ENCODE data around the gene HTR3D. TPM values are rescaled to one million over a fixed set of nuclear protein-coding genes. Genes with fewer than 3 reads are reported as not detected.

The HTR3D gene
- total RNA-seq, 1 experiment from 2014 or later, result not detected

DNA sequence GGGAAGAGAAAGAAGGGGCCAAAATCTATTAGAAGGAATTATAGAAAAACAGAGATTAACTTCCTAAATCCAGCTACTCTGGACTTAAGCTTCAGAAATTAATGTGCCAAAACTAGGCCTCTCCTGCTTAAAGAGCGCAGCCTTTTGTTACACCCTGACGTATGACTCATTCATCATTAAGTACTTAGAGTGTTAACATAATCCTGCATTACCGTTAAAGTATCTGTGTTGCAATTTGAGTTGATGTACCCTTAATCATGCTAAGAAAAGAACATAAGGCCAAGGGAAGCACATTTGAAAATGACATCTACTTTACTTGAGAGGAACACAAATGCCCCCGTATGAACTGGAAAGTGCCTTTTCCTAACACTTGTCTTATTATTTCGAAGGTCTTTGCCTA, 7.9 kb downstream of the HTR3D start:
- Histone ChIP-seq H3K36me3 (ENCODE audit: insufficient read depth, low read length, poor library complexity, severe bottlenecking) (no peaks in the 10 kb centered on the region), H3K4me3 (ENCODE audit: low read depth, low read length, poor library complexity, severe bottlenecking) (no peak overlapping the region), H3K27me3 (replicated peaks; ENCODE audit: insufficient read depth, low read depth, low read length, poor library complexity) (peaks cover 29% of the 10 kb centered on the region), H3K4me1 (ENCODE audit: insufficient read depth, low read length, poor library complexity, severe bottlenecking) (peaks cover 18% of the 10 kb centered on the region), H3K27ac (ENCODE audit: low read depth, low read length, poor library complexity, severe bottlenecking) (no peak overlapping the region), H3K9me3 (ENCODE audit: low read depth, low read length, poor library complexity, severe bottlenecking) (no peaks in the 10 kb centered on the region)
- ChIA-PET POLR2A (ENCODE audit: low non-redundant PET) (no interaction called here), CTCF (no interaction called here)
- intact Hi-C loops (cut with micrococcal nuclease; ENCODE audit: unreplicated experiment), result no loop called here
- no TSS peak for BruUV-seq (replicated peaks)
- DNase-seq (ENCODE audit: low spot score), result peak; percentile 94
- TF ChIP-seq CTCF (conservative IDR thresholded peaks at IDR 0.05; ENCODE audit: low read depth, low read length) (no peak), EZH2 (IDR thresholded peaks at IDR 0.05; ENCODE audit: borderline replicate concordance, low read depth, low read length, poor library complexity, severe bottlenecking) (no peak)

- Histone ChIP-seq H3K4me1 (ENCODE audit: insufficient read depth, low read length, poor library complexity, severe bottlenecking) (peaks cover 18% of the 10 kb centered on the region), H3K36me3 (ENCODE audit: insufficient read depth, low read length, poor library complexity, severe bottlenecking) (no peaks in the 10 kb centered on the region), H3K27ac (ENCODE audit: low read depth, low read length, poor library complexity, severe bottlenecking) (no peak overlapping the region), H3K4me3 (ENCODE audit: low read depth, low read length, poor library complexity, severe bottlenecking) (no peak overlapping the region), H3K27me3 (replicated peaks; ENCODE audit: insufficient read depth, low read depth, low read length, poor library complexity) (peaks cover 24% of the 10 kb centered on the region), H3K9me3 (ENCODE audit: low read depth, low read length, poor library complexity, severe bottlenecking) (no peaks in the 10 kb centered on the region)
- intact Hi-C loops (cut with micrococcal nuclease; ENCODE audit: unreplicated experiment), result no loop called here
- ChIA-PET CTCF (no interaction called here), POLR2A (ENCODE audit: low non-redundant PET) (no interaction called here)
- DNase-seq (ENCODE audit: low spot score), result peak; percentile 19
- TF ChIP-seq EZH2 (IDR thresholded peaks at IDR 0.05; ENCODE audit: borderline replicate concordance, low read depth, low read length, poor library complexity, severe bottlenecking) (no peak), CTCF (conservative IDR thresholded peaks at IDR 0.05; ENCODE audit: low read depth, low read length) (no peak)
- no TSS peak for BruUV-seq (replicated peaks)
Measured at GRCh38 chr3:184040010-184040409, 8.5 kb downstream of the HTR3D start.

DNA sequence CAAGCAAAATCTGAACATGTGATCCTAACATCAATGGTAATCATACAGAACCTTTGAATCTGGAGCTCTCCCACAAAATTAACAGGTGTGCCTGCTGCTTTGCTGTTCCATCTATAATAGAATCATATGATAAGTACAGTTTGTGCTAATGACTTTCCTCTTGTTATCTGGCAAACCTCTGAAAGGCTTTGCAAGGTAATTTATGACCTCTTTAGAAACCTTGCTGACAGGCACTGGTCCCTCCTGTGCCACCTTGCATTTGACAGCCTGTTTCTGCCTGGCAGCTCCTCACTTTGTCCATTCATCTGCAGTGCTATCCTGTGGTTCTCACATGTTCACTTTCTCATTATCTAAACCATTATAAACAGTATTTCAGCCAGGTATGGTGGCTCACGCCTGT, 11.1 kb downstream of the HTR3D start:
- no peak for TF ChIP-seq CTCF (conservative IDR thresholded peaks at IDR 0.05; ENCODE audit: low read depth, low read length)
- TF ChIP-seq EZH2 (IDR thresholded peaks at IDR 0.05; ENCODE audit: borderline replicate concordance, low read depth, low read length, poor library complexity, severe bottlenecking), result no peak
- DNase-seq (ENCODE audit: low spot score), result no peak
- Histone ChIP-seq H3K27me3 (replicated peaks; ENCODE audit: insufficient read depth, low read depth, low read length, poor library complexity) (peaks cover 9% of the 10 kb centered on the region), H3K36me3 (ENCODE audit: insufficient read depth, low read length, poor library complexity, severe bottlenecking) (no peaks in the 10 kb centered on the region), H3K27ac (ENCODE audit: low read depth, low read length, poor library complexity, severe bottlenecking) (no peak overlapping the region), H3K9me3 (ENCODE audit: low read depth, low read length, poor library complexity, severe bottlenecking) (no peaks in the 10 kb centered on the region), H3K4me3 (ENCODE audit: low read depth, low read length, poor library complexity, severe bottlenecking) (no peak overlapping the region), H3K4me1 (ENCODE audit: insufficient read depth, low read length, poor library complexity, severe bottlenecking) (peaks cover 18% of the 10 kb centered on the region)
- ChIA-PET CTCF (no interaction called here), POLR2A (ENCODE audit: low non-redundant PET) (interaction anchor here (0.7 kb wide), 1 partner anchor 13 kb away, joined by 10 read pairs; no protein-coding TSS in a partner anchor)
- intact Hi-C loops (cut with micrococcal nuclease; ENCODE audit: unreplicated experiment), result no loop called here
- no TSS peak for BruUV-seq (replicated peaks)

Data from A673 (cell line).